GM21360 (cell line): Measurements from ENCODE around the gene SCGB1C1.

Experiments used
- ATAC-seq: cut with Tn5 transposase; IDR thresholded peaks from one replicate; pipeline ENCODE4 v1.9.1; 2021; ENCODE audit warnings: mild to moderate bottlenecking, moderate library complexity; ENCODE audit not compliant: unreplicated experiment

Gene SCGB1C1

DNA sequence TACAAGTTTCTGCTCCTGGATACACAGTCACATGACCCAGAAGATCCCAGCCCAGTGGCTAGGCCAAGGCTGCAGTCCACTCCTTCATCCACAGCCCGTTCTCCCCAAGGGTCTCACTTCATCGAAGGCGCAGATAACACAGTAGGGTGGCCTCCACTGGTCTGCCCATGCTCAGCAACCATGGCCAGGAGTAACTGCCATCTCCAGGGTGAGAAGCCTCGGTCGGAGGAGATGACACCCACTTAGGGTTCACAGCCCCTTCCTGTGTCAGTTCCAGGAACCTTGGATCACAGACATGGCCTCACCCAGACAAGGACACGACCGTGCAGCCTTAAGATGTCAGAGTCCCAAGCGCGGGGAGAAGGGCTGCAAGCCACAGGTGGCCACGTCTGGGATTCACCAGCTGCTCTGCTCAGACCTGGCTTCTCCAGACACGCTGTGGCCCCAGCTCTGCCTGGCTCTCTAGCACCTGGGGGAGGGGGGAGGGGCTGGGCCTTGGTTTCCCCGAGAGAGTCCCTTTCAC is 11.8 kb downstream of the SCGB1C1 start:
- ATAC-seq: no peak

DNA sequence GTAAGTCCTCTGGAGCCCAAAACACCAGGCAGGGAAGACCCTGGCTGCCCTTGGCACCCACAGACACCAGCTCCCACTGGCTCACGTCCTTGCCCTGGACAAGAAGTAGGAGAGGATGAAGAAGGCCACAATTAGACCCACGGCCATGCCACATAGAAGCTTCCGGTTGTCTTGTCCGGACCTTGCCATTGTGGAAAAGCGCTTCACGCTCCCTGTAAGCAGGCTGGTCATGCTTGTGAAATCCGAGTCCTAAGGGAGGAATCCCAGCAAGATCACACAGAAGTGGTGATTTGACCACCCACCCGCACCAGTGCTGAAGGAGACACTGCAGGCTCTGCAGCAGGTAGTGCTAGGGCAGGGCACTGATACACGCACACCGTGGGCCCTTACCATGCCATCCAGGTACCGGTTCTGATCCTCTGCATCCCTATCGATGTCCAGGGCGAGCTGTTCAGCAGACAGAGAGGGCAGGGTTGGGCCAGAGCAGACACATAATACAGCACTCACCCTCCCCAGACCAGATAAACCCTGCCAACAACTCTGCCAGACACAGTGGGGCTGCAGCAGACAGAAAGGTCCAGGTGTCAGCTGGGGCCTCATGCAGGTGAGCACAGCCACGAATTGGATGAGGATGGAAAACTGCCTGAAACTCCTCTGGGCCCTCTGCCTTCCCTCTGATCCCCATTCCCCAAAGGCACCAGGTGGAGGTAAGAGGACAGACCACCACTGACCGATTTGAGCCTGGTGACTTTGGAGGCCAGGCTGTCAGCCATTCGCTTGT is 12.5 kb downstream of the SCGB1C1 start:
- ATAC-seq: no peak

DNA sequence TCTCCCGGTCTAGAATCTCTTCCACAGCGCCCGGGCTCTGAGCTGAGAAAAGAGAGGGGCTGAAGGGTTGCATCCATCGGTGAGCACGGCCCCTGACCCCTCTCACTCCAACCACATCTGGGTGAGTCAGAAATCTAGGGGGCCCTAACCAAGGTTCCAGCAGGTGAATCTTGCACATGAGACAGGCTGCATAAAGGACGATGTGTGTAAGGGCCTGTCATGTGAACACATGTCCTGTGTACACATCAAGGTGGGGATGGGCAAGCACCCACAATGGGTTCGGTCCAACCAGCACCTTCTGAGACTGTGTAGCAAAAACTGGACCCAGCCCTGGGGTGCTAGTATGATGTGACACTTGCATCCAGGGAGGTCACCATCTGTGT is 13.1 kb downstream of the SCGB1C1 start:
- no peak for ATAC-seq

DNA sequence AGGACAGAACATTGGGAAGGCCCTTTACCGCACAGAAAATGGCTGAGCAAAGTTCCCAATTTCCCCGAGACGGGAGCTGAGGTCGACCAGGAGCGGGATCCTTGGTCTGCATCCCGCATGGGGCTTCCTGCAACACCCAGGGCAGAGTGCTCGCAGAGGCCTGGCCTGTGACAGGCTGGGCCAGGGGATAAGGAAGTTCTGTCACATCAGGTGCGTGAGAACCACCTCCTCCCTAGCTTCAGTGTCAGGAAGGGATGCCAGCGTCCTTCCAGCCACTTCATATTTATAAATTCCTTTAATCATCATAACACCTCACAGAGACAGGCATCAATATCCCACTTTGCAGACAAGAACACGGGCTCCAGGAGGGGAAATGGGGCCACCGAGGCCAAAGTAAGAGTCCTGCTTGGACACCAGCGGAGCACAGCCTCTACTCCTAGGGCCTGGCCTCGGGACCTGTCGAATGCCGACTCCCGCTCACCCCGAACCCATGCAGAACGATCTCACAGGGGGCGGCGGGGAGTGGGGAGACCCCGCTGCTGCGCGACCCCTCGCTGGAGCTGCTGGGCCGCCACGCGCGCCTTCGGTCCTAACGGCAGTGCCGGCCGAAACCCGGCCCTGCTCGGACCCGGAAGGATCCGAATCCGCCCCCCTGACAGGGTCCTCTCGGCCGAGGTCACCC is 13.8 kb downstream of the SCGB1C1 start:
- ATAC-seq: no peak

DNA sequence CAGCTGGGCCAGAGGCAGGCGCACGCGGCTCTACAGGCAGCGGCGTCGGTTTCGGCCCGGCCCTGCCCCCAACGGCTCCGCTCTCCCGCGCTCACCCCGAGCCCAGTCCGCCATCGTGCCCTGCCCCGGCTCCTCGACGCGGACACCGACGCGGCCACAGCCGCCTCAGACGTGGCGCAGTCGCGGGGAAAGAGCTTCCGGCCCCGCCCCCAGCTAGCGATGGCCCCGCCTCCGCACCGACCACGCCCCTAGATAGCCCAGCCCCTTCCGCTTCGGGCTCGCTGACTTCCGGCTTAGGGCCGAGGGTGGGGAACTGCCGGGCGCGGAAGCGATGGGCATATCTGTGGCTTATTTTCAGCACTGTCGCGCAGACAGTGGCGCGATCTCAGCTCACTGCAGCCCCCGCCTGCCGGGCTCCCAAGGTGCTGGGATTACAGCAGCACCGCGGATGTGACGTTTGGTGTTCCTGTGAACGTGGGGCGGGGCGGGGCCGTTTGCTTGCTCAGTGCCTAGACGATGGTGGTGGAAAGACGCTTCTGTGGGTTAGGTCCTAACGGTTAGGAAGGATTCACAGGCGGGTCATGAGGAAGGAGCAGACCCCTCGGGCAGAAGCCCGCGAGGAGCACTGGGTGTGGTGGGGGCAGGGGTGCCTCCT is 14.5 kb downstream of the SCGB1C1 start, which contains the start of the genes BET1L and RIC8A:
TSS of gene BET1L (minus strand) at position 192 of the 655 bp plus-strand sequence. CDS start at position 114, 78 bp downstream.
TSS of gene RIC8A (plus strand) at position 501 of the 655 bp plus-strand sequence. CDS start 1,147 bp downstream, outside the sequence.
- peak; percentile 65 for ATAC-seq

DNA sequence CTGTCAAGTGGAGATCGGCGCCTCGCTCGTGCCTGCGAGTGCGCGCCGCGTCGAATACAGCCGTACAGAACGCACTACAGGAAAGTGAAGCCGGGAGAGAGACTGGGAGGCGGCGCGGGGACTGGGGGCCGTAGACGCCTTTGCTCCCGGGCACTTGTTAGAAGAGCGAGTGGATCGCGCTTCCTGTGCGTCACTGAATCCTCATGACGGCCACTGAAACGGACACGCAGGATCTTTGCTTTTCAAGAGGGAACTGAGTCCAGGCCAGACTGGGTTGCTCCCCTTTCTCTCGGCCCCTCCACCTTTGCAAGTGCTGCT is 14.9 kb downstream of the SCGB1C1 start:
- no peak for ATAC-seq

DNA sequence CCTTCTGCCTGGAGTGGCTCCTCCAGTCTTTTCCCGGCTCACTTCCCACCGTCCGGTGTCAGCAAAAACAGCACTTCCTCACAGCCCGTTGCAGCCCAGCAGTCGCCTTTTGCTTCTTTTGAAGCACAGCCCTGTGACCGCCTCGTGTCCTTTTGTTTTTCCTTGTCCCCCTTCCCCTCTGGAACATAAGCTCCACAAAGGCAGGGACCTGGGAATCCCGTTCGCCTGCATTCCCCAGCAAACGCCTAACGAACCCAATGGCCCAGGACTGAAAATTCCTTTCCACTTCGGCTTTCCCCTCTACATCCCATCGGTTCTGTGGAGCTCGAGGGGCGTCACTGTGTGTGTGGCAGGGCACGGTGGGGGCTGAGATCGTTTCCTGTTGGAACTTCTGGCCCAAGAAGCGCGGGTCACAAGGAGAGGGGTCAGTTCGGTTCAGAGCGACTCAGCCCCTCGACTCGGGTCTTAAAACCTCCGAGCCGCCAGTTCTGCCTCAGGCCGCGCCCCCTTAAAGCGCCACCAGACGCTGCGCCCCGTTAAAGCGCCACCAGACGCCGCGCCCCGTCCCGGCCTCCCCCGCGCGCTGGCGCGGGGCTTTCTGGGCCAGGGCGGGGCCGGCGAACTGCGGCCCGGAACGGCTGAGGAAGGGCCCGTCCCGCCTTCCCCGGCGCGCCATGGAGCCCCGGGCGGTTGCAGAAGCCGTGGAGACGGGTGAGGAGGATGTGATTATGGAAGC is 15.5 kb downstream of the SCGB1C1 start:
- peak; percentile 43 for ATAC-seq

DNA sequence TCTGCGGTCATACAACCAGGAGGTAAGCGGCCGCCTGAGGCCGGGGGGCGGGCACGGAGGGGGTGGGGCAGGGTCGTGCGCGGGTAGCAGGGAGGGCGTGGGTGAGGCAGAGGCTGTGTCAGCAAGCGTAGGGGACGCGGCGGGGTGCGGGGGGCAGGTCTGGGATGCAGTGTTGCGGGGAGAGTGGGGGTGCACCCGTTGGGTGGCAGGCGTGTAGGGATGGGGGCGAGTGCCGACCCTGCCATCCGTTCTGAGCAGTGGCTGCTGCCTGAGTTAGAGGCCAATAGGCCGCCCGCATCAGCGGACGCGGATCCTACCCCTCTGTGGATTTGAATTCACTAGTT is 16.0 kb downstream of the SCGB1C1 start:
- peak; percentile 2 for ATAC-seq

DNA sequence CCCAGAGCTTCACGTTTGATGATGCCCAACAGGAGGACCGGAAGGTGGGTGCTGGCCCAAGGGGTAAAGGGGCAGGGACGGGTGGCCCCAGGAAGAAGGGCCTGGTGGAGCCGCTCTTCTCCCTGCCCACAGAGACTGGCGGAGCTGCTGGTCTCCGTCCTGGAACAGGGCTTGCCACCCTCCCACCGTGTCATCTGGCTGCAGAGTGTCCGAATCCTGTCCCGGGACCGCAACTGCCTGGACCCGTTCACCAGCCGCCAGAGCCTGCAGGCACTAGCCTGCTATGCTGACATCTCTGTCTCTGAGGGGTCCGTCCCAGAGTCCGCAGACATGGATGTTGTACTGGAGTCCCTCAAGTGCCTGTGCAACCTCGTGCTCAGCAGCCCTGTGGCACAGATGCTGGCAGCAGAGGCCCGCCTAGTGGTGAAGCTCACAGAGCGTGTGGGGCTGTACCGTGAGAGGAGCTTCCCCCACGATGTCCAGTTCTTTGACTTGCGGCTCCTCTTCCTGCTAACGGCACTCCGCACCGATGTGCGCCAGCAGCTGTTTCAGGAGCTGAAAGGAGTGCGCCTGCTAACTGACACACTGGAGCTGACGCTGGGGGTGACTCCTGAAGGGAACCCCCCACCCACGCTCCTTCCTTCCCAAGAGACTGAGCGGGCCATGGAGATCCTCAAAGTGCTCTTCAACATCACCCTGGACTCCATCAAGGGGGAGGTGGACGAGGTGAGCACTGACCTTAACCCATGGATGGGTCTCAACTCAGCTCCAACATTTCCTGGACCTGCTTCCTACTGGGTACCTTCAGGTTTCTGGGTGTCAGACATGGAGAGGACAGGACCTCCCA is 16.6 kb downstream of the SCGB1C1 start:
- no peak for ATAC-seq

DNA sequence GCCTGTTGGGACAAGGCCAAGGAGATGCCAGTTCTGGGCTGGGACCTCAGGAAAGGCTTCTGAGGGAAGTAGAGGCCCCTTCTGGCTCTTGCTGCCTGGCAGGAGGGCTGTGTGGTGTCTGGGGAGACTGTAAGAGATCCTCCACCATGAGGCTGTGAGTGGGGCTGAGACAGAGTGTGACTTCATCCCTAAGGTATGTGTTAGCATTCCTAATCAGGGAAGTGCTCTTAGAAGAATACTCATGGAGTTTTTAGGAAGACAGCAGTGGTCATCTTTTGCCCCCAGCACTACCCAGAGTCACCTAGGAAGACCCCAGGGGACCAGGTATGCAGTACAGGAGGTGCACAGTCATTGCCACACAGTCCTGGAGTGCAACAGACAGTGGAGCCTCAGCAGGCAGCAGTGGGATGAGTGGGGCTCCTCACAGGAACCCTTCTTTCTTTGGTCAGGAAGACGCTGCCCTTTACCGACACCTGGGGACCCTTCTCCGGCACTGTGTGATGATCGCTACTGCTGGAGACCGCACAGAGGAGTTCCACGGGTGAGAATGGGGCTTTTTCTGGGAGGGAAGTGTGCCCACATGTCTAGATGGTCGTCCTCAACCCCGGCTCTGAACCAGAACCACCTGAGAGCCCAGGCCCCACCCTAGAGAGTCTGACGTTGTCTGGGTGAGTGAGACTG is 17.4 kb downstream of the SCGB1C1 start:
- no peak for ATAC-seq

DNA sequence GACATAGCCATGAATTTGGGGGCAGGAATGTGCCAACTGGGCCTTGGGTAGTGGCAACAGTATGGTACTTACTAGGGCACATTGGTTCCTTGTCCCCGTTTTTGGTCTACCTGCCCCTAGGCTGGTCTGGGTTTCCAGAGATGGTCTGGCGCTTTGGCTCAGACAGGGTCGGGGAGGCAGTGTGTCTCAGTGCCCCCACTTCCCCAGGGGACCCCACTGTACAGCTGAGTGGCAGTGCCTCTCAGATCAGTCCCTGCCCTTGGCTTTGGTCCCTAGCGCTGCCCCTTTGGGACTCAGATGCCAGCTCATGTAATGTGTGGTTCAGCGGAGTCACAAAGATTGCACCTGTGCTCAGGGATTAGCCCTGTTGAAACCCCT is 17.9 kb downstream of the SCGB1C1 start:
- ATAC-seq: no peak

DNA sequence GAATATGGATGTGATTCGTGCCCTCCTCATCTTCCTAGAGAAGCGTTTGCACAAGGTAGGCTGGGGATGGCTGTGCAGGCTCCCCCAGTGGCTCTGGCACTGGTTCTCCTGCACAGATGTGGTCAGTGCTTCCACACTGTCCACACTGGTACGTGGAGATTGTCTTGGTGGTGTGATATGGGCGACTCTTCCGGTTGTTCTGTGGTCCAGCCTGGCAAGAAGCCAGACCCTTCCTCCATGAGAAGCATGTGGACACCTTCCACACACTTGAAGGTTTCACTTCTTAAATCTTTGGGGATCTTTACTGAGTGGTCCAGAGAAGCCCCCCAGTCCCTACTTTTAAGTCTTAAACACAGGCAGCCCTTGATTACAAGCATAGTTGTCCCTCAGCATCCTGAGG is 18.4 kb downstream of the SCGB1C1 start:
- no peak for ATAC-seq

DNA sequence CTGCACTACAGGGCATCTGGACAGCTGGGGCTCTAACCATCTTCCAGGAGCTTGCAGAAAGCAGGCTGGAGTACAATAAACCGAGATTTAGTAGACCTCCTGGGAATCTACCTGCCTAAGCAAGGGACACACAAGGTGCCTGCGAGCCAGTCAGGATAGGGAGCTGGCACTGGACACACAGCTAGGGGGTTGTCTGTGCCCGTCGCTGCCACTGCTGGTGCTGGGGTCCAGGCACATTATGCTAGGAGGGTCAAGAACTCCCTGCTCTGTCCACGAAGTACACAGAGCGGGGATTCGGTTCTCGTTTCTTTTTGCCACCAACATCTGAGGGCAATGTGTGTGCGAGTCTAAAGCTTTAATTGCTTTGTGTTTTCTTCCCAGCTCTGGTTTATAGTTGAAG is 18.9 kb downstream of the SCGB1C1 start:
- ATAC-seq: no peak

DNA sequence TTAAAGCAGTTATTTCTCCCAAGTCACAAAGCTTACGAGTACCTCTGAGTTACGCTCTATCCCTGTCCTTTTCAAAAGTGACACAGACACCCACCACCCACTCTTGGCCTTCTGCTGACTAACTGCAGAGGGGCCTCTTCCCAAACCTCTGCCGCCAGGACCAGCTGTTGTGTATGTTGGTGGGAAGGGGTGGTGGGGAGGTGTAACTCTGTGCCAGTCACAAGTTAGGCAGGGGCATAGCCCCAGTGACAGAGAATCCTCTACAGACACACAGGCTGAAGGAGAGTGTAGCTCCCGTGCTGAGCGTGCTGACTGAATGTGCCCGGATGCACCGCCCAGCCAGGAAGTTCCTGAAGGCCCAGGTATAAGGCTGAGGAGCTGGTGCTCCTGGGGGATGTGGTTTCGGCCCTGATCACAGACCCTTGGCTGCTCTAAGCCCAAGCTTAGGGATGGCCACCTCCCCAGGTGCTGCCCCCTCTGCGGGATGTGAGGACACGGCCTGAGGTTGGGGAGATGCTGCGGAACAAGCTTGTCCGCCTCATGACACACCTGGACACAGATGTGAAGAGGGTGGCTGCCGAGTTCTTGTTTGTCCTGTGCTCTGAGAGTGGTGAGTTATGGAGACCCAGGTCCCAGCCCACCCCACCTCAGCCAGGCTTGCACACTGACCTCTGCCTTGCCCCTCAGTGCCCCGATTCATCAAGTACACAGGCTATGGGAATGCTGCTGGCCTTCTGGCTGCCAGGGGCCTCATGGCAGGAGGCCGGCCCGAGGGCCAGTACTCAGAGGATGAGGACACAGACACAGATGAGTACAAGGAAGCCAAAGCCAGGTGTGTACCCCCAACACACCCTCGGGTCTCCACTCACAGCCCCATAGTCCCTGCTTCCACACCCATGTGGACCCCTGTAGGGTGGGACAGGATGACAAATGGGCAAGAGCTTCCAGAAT is 19.5 kb downstream of the SCGB1C1 start:
- ATAC-seq: no peak

DNA sequence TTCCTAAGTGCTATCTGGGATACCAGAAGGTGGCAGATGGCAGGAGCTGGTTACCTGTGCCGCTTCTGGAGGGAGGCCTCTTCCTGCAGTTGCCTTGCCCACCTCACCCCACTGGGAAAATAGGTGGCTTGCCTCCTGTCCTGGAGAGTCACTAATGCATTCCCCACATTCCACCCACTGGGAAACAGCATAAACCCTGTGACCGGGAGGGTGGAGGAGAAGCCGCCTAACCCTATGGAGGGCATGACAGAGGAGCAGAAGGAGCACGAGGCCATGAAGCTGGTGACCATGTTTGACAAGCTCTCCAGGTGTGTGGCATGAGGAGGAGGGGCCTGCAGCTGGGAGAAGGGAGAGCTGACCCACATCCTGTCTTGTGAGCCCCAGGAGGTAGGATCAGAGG is 20.2 kb downstream of the SCGB1C1 start:
- ATAC-seq: no peak

DNA sequence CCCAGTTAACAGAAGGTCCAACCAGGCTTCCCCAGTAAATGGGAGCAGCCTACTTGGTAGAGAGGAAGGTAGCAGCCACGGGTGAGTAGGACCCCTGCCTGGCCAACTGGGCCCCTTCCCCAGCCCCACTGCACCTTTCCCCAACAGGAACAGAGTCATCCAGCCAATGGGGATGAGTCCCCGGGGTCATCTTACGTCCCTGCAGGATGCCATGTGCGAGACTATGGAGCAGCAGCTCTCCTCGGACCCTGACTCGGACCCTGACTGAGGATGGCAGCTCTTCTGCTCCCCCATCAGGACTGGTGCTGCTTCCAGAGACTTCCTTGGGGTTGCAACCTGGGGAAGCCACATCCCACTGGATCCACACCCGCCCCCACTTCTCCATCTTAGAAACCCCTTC is 21.2 kb downstream of the SCGB1C1 start:
- no peak for ATAC-seq

DNA sequence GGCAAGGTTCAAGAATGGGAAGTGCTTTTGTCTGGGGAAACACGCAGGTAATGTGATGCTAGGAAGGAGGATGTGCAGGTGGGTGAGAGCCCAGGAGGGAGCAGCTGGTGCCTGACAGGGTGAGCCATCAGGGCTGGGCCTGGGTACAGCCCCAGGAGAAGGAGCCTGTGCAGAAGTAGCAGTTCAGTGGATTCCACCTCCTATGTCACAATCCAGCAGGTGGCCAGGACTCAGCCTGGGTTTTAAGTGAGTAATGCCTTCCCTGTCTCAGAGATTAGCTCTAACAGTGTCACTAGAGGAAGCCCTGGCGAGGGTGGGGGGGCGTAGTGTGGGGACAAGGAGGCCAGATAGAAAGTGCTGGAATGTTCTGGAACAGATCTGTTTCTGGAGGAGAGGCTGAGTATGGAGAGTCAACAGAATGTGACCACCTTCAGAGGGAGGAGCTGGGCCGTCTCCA is 22.7 kb downstream of the SCGB1C1 start:
- no peak for ATAC-seq
